B cell (primary cell): ENCODE results near the gene C17orf100. TPM values are rescaled to one million over a fixed set of nuclear protein-coding genes. Genes with fewer than 3 reads are reported as not detected.

Experiments used
- ATAC-seq: fragments of 200-7000 bp; cut with Tn5 transposase; one replicate; pipeline ENCODE4 v1.10.0; 2021; ENCODE audit warnings: low read depth, mild to moderate bottlenecking, moderate number of reproducible peaks, moderate library complexity
- CTCF ChIA-PET: fragments of 350-600 bp; sonication (Branson Sonifier 250); formaldehyde crosslinking; loops from one replicate; lab custom pipeline; 2021; ENCODE audit warnings: antibody characterized with exemption, inconsistent platforms; lab: Charles Lee
- POLR2A ChIA-PET: fragments of 350-600 bp; sonication (Branson Sonifier 250); formaldehyde crosslinking; loops from one replicate; lab custom pipeline; 2021; ENCODE audit warnings: antibody characterized with exemption; lab: Charles Lee
- DNase-seq: peaks from one replicate; pipeline ENCODE4 v3.0.0; 2013
- H2AFZ ChIP-seq: 2 replicates; pipeline ENCODE4 v1.6.1; 2012; ENCODE audit warnings: mild to moderate bottlenecking, low read depth, low read length; ENCODE audit not compliant: insufficient read depth, poor library complexity, severe bottlenecking
- H3K27ac ChIP-seq, 2 donors: 1 replicate in 1 of 2; 2 replicates in 1 of 2; pipeline ENCODE4 v1.5.1; 2012 to 2013; ENCODE audit warnings: low read length in 2 of 2, mild to moderate bottlenecking in 2 of 2, moderate library complexity in 1 of 2
- H3K27me3 ChIP-seq, 4 experiments: fragments of 200-600 bp in 1 of 4; sonication (generic) in 1 of 4; replicated peaks in 1 of 4; 1 replicate in 2 of 4; 2 replicates in 2 of 4; pipeline versions ENCODE4 v1.6.1 to v1.7.0; 2013 to 2016; ENCODE audit warnings: low read length in 3 of 4, mild to moderate bottlenecking in 2 of 4, mixed read lengths in 1 of 4, moderate library complexity in 1 of 4; ENCODE audit not compliant: insufficient read depth in 4 of 4, control insufficient read depth in 3 of 4; ENCODE audit errors: control extremely low read depth in 1 of 4
- H3K36me3 ChIP-seq, 2 experiments: replicated peaks in 1 of 2; 1 replicate in 1 of 2; 2 replicates in 1 of 2; pipeline versions ENCODE4 v1.6.1 to v1.7.1; 2013; ENCODE audit warnings: low read length in 1 of 2; ENCODE audit not compliant: insufficient read depth in 2 of 2, control insufficient read depth in 1 of 2; ENCODE audit errors: control extremely low read depth in 1 of 2, extremely low read depth in 1 of 2
- H3K4me1 ChIP-seq, 2 donors: fragments of 200-600 bp in 1 of 2; sonication (generic) in 1 of 2; 1 replicate in 1 of 2; 2 replicates in 1 of 2; pipeline versions ENCODE4 v1.5.1 to v1.6.1; 2013 to 2017; ENCODE audit warnings: low read length in 2 of 2; ENCODE audit not compliant: control insufficient read depth in 2 of 2, insufficient read depth in 2 of 2
- H3K4me2 ChIP-seq: replicated peaks from 2 replicates; pipeline ENCODE3; 2012; ENCODE audit warnings: mild to moderate bottlenecking, low read depth, low read length; ENCODE audit not compliant: poor library complexity, severe bottlenecking
- H3K4me3 ChIP-seq, 5 experiments: fragments of 200-600 bp in 1 of 5; sonication (generic) in 1 of 5; 1 replicate in 3 of 5; 2 replicates in 2 of 5; pipeline versions ENCODE4 v1.5.1 to v1.7.0; 2011 to 2016; ENCODE audit warnings: low read length in 4 of 5, mild to moderate bottlenecking in 4 of 5, low read depth in 2 of 5, control low read depth in 1 of 5, moderate library complexity in 1 of 5; ENCODE audit not compliant: insufficient read depth in 1 of 5; ENCODE audit errors: control extremely low read depth in 1 of 5, extremely low read depth in 1 of 5
- H3K79me2 ChIP-seq: fragments of 200-600 bp; sonication (generic); one replicate; pipeline ENCODE4 v1.6.0; 2016; ENCODE audit warnings: low read length; ENCODE audit not compliant: control insufficient read depth, insufficient read depth
- H3K9ac ChIP-seq: fragments of 200-600 bp; sonication (generic); 2 replicates; pipeline ENCODE4 v1.6.1; 2017; ENCODE audit warnings: mild to moderate bottlenecking, low read length, moderate library complexity
- H3K9me3 ChIP-seq, 3 donors: one replicate each; pipeline versions ENCODE4 v1.6.1 to v1.7.1; 2013; ENCODE audit warnings: low read length in 2 of 3; ENCODE audit not compliant: control insufficient read depth in 2 of 3, insufficient read depth in 1 of 3; ENCODE audit errors: control extremely low read depth in 1 of 3
- H4K20me1 ChIP-seq: 2 replicates; pipeline ENCODE4 v1.6.0; 2012; ENCODE audit warnings: mild to moderate bottlenecking, low read length; ENCODE audit not compliant: insufficient read depth, control insufficient read depth, poor library complexity, severe bottlenecking
- H3K27ac Mint-ChIP-seq: one replicate; pipeline ENCODE4 v1.8.0; 2021; ENCODE audit warnings: mixed read lengths
- H3K27me3 Mint-ChIP-seq: one replicate; pipeline ENCODE4 v1.8.0; 2021; ENCODE audit warnings: mixed read lengths
- H3K4me1 Mint-ChIP-seq: one replicate; pipeline ENCODE4 v1.8.0; 2021; ENCODE audit warnings: mixed read lengths
- H3K4me3 Mint-ChIP-seq: one replicate; pipeline ENCODE4 v1.8.0; 2021; ENCODE audit warnings: mixed read lengths
- H3K9me3 Mint-ChIP-seq: one replicate; pipeline ENCODE4 v1.8.0; 2022; ENCODE audit warnings: mixed read lengths; ENCODE audit not compliant: insufficient read depth
- EZH2 ChIP-seq: IDR thresholded peaks from 2 replicates; pipeline ENCODE4 v1.6.1; 2012; ENCODE audit warnings: borderline replicate concordance, low read depth, mild to moderate bottlenecking, moderate library complexity, low read length; ENCODE audit not compliant: insufficient read depth, poor library complexity, severe bottlenecking
- WGBS: methylation state at CpG from one replicate; pipeline ENCODE4 v1.1.5; 2013; ENCODE audit warnings: missing lambda C conversion rate; ENCODE audit not compliant: insufficient coverage; 5-methylcytosine and 5-hydroxymethylcytosine counted together
- intact Hi-C: fragments of 100-400 bp; cut with micrococcal nuclease; formaldehyde crosslinking; loops from one replicate; pipeline ENCODE4 v1.10.0; 2022
- polyA plus RNA-seq: library from polyadenylated mRNA; depleted of rRNA; stranded (reverse); fragments of >200 nt; gene quantifications from 2 replicates; pipeline ENCODE4 v1.2.3, GENCODE V29; 2012
- total RNA-seq, 2 donors: library from RNA; stranded (reverse); fragments of 120-200 nt in 1 of 2; gene quantifications; 1 replicate in 1 of 2; 2 replicates in 1 of 2; pipeline versions ENCODE4 v1.2.3 to v1.2.4, GENCODE V29; 2013 to 2022
- TF ChIP-seq, protein P1 (sequence below): fragments of 200-600 bp; IDR thresholded peaks from one replicate; pipeline ENCODE4 v1.8.0; 2022; ENCODE audit warnings: antibody characterized with exemption, mild to moderate bottlenecking

The C17orf100 gene
- total and polyA plus RNA-seq, 2 donors (not counting 1 experiment from before 2014, with no cell fraction given) = 3.7 to 11.6 TPM

GRCh38 chr17:6611231-6611630 is 40.3 kb upstream of the C17orf100 start:
- no peak overlapping the region for H2AFZ ChIP-seq
- 100% methylated on average over 3 of the region's 4 CpGs for WGBS

GRCh38 chr17:6623941-6624340 is 27.6 kb upstream of the C17orf100 start:
- intact Hi-C loops = no loop called here
- Histone ChIP-seq H3K4me2 (no peak overlapping the region), H3K36me3 (peaks cover 19 to 41% of the 10 kb centered on the region in 2 experiments), H3K4me3 (no peak overlapping the region), H3K27ac (no peak overlapping the region), H3K9me3 (no peaks in the 10 kb centered on the region), H2AFZ (no peak overlapping the region), H4K20me1 (no peaks in the 10 kb centered on the region), H3K9ac (no peak overlapping the region), H3K27me3 (no peaks in the 10 kb centered on the region), H3K4me1 (no peaks in the 10 kb centered on the region), H3K79me2 (no peaks in the 10 kb centered on the region)
- no peaks in the 10 kb centered on the region for H3K9me3 Mint-ChIP-seq
- ATAC-seq (no peak), DNase-seq (no peak)
- no peaks in the 10 kb centered on the region for H3K4me1 Mint-ChIP-seq
- WGBS = no CpG with 5 or more reads among the region's 3 CpGs
- CTCF ChIA-PET = no interaction called here
- no peak overlapping the region for H3K27ac Mint-ChIP-seq
- POLR2A ChIA-PET = no interaction called here
- no peak for TF ChIP-seq EZH2
- no peaks in the 10 kb centered on the region for H3K27me3 Mint-ChIP-seq
- no peak overlapping the region for H3K4me3 Mint-ChIP-seq

More at GRCh38 chr17:6611231-6611630, 40.3 kb upstream of the C17orf100 start:
- no peak for DNase-seq
- ATAC-seq = no peak
- Histone ChIP-seq H3K9me3 (no peaks in the 10 kb centered on the region), H3K4me2 (no peak overlapping the region), H3K36me3 (peaks cover 1 to 44% of the 10 kb centered on the region in 2 experiments), H3K27me3 (no peaks in the 10 kb centered on the region), H4K20me1 (no peaks in the 10 kb centered on the region), H3K79me2 (no peaks in the 10 kb centered on the region), H3K27ac (no peak overlapping the region), H3K9ac (no peak overlapping the region), H3K4me3 (no peak overlapping the region), H3K4me1 (no peaks in the 10 kb centered on the region)
- H3K4me3 Mint-ChIP-seq = no peak overlapping the region
- TF ChIP-seq, protein P1, sequence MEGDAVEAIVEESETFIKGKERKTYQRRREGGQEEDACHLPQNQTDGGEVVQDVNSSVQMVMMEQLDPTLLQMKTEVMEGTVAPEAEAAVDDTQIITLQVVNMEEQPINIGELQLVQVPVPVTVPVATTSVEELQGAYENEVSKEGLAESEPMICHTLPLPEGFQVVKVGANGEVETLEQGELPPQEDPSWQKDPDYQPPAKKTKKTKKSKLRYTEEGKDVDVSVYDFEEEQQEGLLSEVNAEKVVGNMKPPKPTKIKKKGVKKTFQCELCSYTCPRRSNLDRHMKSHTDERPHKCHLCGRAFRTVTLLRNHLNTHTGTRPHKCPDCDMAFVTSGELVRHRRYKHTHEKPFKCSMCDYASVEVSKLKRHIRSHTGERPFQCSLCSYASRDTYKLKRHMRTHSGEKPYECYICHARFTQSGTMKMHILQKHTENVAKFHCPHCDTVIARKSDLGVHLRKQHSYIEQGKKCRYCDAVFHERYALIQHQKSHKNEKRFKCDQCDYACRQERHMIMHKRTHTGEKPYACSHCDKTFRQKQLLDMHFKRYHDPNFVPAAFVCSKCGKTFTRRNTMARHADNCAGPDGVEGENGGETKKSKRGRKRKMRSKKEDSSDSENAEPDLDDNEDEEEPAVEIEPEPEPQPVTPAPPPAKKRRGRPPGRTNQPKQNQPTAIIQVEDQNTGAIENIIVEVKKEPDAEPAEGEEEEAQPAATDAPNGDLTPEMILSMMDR = no peak
- no peak for TF ChIP-seq EZH2
- ChIA-PET POLR2A (no interaction called here), CTCF (no interaction called here)
- intact Hi-C loops = no loop called here
- H3K4me1 Mint-ChIP-seq = no peaks in the 10 kb centered on the region
- H3K27me3 Mint-ChIP-seq = no peaks in the 10 kb centered on the region
- no peaks in the 10 kb centered on the region for H3K9me3 Mint-ChIP-seq
- H3K27ac Mint-ChIP-seq = no peak overlapping the region
